GM13976 (cell line): ENCODE results near the gene ABCB9.

Experiments used
- DNase-seq: peaks from one replicate; pipeline ENCODE4 v3.0.0; 2012; ENCODE audit warnings: low spot score
- in situ Hi-C: fragments of 300-500 bp; cut with MboI; formaldehyde crosslinking; loops from one replicate; pipeline ENCODE4 v1.12.0; 2022; ENCODE audit warnings: low sequenced_read_pairs, mixed read lengths, inconsistent platforms; ENCODE audit not compliant: unreplicated experiment
- TF ChIP-seq, protein P1 (sequence below): IDR thresholded peaks from 2 replicates; pipeline ENCODE4 v1.5.1; 2012; ENCODE audit warnings: borderline replicate concordance, mild to moderate bottlenecking; ENCODE audit not compliant: insufficient read depth; ENCODE audit errors: extremely low read depth, missing control alignments, control extremely low read depth

ABCB9 gene

DNA sequence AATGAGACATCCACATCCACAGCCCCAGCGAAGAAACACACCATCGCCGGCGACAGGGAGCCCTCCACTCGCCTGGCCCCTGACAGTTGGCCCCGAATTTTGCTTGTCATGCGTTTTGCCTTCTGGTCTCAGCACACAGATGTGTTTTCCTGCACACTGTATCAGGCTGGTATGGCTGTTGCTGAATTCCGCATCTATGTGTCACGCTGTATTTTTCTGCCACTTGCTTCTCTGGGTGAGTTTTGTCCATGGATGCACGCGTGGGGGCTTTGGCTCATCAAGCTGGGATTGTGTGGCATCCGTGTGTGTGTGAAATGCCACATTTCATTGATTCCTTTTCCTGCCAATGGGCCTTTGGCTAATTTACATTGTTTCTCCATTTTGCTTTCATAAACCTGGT, 40.7 kb upstream of the ABCB9 start:
- in situ Hi-C loops = no loop called here
- TF ChIP-seq, protein P1, sequence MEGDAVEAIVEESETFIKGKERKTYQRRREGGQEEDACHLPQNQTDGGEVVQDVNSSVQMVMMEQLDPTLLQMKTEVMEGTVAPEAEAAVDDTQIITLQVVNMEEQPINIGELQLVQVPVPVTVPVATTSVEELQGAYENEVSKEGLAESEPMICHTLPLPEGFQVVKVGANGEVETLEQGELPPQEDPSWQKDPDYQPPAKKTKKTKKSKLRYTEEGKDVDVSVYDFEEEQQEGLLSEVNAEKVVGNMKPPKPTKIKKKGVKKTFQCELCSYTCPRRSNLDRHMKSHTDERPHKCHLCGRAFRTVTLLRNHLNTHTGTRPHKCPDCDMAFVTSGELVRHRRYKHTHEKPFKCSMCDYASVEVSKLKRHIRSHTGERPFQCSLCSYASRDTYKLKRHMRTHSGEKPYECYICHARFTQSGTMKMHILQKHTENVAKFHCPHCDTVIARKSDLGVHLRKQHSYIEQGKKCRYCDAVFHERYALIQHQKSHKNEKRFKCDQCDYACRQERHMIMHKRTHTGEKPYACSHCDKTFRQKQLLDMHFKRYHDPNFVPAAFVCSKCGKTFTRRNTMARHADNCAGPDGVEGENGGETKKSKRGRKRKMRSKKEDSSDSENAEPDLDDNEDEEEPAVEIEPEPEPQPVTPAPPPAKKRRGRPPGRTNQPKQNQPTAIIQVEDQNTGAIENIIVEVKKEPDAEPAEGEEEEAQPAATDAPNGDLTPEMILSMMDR = no peak
- no peak for DNase-seq

- TF ChIP-seq, protein P1 = no peak
- in situ Hi-C loops = no loop called here
- DNase-seq = no peak
Measured at GRCh38 chr12:123005081-123005626, 38.9 kb upstream of the ABCB9 start.

GRCh38 chr12:123004287-123004686, 38.0 kb upstream of the ABCB9 start:
- in situ Hi-C loops = no loop called here
- TF ChIP-seq, protein P1 = no peak
- no peak for DNase-seq

DNA sequence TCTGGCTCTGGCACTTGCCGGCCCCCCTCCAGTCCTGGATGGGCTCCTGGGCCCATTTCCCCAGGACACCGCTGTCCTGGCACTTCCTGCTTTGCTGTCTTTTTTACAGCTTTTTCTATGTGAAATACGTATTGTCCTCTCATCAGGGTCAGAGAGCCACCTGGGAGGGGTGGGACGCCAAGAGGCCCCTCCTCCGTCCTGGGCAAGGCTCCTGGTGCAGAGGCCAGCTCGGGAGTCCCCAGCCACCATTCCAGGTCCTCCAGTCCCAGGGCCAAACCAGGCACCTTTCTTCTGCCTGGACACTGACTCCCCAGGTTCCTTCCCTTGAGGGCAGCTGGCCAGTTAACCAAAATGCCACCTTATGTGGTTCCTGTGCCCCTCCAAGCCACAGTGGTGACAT, 37.0 kb upstream of the ABCB9 start:
- TF ChIP-seq, protein P1 = no peak
- DNase-seq = no peak
- in situ Hi-C loops = no loop called here

- TF ChIP-seq, protein P1 = no peak
- in situ Hi-C loops = no loop called here
Measured at GRCh38 chr12:123001464-123001863, 35.2 kb upstream of the ABCB9 start.

DNA sequence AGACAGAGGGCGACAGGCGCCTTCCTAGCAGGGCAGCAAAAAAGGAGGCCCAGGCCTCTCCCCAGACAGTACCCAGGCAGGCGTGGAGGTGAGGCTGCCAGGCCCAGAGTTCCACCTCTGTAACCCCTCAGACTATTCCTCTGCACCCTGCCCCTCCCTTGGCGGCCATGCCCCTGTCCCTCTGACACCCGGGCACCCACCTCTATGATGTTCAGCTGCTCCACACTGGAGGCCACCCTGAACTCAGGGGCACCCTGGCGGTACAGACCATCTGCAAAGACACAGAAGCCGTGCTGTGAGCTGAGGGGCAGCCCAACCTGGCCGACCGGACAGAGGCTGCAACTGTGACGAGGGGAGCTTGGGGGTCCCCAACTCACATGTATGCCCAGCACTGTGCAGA, 34.3 kb upstream of the ABCB9 start:
- no peak for DNase-seq
- in situ Hi-C loops = no loop called here
- TF ChIP-seq, protein P1 = no peak

More at GRCh38 chr12:123001464-123001863, 35.2 kb upstream of the ABCB9 start:
- DNase-seq = no peak
